DMS114 treated with DMSO at 0.1 percent for 48 hours (cell line): ENCODE data around the gene COLEC11.
"Not testable (repeated sequence)": the region's sequence is repeated elsewhere in the genome, so short reads cannot be mapped to it uniquely, and the experiment has no call there.

Source experiments
- DNase-seq: peaks from one replicate; lab custom pipeline; 2025; ENCODE audit not compliant: unreplicated experiment; lab: John Stamatoyannopoulos, UW

Gene COLEC11

DNA sequence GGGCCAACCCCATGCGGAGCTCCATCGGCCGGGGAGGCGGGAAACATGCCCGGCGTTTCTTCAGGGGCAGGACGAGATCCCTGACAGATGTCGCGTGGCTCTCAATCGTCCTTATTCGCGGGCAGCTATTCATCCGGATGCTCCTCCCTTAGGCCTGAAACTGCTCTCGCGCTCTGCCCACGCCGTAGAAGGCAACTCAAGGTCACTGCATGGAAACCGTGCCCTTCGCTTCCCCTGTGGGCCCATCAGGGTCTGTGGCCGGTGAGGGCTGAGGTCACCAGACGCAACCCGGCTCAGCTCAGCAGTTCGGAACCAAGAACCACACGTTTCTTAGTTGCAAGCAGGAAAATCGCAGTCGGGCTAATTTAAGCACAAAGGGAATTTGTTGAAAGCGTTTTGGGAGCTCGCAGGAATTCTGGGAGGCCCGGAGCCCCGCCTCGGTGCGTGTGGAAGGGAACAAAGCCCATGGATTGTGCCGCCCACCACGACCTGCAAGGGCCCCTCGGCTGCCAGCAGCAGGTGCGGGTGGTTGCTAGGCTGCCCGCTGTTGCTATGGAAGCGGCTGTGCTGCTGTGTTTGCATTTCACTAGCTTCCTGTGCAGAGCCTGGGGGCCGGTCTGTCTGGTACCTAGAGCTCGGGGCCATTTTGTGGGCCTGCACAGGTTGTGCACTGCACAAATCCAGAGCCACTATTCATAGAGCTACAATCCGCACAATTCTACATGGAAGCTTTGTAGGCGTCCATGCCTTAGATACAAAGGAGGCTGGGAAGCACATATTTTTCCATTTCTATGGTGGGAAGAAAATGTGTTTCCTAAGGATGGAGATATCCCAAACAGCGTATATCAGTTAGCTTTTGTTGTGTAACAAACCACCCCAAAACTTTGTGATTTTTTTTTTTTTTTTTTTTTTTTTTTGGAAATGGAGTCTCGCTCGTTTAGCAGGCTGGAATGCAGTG, 57.1 kb downstream of the COLEC11 start:
- no peak for DNase-seq

- no peak for DNase-seq
Measured at GRCh38 chr2:3652896-3653625, 58.1 kb downstream of the COLEC11 start.

GRCh38 chr2:3654011-3654410, 59.1 kb downstream of the COLEC11 start:
- DNase-seq = no peak

DNA sequence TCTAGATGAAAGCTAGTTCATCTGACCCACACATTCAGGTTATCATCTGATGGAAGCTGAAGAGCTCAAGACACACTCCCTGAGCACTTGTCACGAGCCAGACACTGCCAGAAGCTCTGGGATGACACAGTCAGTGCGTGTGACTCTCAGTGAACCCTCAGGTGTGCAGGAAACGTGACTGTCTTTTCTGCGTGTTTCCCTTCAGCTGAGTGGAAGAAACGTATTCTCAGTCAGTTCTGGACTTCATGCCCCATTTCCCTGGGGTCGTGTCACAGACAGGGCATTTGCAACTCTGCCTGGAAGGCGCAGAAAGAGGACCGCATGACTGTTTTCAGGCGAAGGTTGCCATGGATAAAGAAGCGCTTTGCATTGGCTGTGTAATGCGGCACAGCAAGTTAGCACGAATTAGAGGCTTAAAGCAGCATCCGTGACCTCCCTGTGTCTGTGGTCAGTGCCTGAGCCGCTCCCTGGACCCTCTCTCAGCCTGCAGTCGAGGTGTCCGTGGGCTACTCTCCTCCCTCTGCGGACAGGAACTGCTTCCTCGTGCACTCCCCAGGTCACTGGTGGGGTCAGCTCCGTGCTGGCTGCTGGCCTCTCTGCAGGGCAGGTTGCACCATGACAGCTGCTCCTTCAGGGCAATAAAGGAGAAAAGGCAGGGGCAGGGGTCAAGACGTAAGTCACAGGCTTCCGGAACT, 59.8 kb downstream of the COLEC11 start:
- DNase-seq = no peak

DNA sequence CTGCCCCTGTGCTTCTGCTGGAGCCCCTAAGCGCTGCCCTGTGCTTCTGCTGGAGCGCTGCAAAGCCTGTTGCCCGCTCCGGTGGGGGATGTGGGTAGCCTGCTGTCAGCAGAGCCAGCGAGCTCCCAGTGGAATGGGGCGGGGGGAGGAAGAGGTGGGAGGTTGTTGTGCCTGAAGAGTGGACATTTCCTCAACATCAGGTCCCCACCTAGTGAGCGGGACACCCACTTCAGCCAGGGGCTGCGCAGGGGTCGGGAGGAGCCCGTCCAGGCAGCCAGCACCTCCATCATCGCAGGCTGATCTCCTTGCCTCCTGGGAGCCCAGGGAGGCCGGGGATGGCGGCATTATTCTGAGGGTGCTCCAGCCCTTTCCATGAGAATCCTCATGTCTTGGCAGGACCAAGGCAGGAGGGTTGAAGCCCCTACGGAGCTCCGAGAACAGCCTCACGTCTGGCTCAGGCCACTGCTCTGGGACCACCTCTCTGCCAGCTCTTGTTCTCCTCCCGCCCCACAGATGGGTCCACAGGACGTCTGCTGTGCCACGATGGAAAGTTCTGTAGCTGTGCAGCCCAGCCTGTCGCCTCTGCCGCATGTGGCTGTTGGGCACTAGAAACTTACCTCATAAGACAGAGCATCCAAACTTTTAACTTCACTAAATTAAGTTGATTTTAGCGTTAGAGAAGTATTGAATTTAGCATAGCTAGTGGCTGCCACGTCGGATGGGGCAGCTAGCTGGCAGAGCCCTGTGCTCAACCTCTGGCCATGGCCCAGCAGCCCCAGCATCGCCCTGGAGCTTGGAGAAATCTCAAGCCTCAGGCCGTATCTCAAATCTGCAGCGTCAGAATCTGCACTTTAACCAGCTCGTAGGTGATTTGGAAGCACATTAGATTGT, 61.2 kb downstream of the COLEC11 start:
- no peak for DNase-seq

- DNase-seq = no peak
Measured at GRCh38 chr2:3656762-3657721, 62.1 kb downstream of the COLEC11 start.

DNA sequence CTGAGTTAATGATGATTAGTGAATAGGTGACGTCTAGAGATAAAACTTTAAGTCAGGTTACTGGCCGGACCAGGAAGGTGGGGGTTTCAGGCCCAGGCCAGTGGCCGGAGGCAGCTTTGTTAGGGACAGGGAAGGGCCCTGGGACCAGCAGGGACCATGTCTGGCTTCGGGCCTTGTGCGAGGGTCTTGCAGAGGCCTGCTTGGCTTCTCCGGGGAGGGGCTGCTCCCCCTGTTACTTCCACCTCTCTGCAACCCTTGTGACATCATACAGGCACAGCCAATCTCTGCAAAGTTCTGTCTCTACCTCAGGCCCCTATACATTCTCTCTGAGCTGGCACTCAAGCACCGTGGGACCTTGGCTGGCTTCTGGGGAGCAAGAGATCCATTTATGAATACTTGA, 63.0 kb downstream of the COLEC11 start, which contains the start of gene ALLC:
TSS of gene ALLC (plus strand) at position 320 of the 400 bp plus-strand sequence. CDS start 12,958 bp downstream, outside the sequence.
- no peak for DNase-seq

DNA sequence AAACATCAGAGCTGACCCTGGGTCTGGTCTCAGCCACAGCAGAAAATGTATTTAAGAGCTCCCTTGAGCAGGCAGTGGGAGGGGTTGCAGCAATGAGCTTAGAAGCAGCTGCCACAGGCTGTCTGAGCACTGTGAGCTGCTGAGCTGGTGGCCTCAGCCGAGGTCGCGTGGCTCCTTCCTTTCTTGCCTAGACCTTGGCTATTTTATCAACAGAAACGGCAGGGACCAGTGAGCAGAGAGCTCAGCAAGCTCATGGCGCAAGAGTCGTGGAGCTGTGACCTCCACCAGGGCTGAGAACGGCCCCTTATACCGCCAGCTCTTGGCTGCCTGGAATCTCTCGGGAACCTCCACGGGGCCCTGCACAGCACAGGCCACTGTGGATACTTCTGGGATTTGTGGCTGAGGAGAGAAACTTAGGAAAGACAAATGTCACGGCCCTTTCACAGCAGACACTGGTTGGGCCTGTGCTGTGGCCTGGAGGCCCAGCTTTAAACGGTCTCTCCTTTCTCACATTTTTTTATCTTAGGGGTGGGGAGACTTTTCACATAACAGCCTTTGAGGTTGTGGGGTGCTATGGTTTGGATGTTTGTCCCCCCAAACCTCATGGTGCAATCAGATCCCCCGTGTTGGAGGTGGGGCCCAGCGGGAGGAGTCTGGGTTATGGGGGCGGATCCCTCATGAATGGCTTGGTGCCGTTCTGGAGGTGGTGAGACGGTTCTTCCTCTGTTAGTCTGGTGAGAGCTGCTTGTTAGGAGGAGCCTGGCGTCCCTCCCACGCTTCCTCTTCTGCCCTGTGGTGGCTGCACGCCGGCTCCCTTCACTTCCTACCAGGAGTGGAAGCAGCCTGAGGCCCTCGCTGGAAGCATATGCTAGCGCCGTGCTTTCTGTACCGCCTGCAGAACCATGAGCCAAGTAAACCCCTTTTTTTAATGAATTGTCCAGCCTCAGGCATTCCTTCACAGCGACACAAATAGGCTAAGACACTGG, 64.8 kb downstream of the COLEC11 start:
- DNase-seq = no peak

DNA sequence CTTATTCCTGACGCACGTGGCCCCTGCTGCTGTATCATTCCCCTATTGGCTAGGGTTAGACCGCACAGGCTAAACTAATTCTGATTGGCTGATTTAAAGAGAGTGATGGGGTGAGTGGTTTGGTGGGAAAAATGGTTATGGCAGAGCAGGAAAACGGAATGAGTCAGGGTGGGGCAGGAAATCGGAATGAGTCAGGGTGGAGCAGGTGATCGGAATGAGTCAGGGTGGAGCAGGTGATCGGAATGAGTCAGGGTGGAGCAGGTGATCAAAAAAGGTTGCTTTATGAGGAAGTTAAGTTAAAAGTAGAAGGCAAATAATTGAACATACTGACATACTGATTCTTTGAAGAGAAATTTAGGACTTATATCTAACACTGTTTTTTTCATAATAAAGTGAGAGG, 65.7 kb downstream of the COLEC11 start:
- not testable (repeated sequence) for DNase-seq

DNA sequence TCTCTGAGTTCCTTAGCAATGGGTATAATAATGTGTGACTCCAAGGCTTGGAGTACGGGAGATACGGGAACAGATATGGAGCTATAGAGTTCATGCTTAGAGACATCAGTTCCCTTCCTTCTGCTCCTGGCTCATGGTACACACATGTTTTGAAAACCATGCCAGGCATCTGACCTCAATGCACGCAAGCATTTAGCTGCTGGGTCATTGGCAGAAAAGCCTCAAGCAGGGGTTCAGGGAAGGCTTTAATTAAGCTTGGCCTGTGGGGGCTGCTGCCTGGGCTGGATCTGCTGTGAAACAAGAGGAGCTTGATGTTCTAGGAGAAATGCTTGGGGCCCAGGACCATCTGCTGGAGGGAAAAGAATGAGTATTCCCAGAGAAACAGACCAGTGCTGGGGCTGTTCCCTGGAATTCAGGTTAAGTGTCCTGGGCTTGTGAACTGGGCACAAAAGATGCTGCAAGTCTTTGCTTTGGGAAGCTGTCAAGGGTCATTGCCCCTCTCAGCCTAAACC, 66.3 kb downstream of the COLEC11 start:
- DNase-seq = no peak

GRCh38 chr2:3662239-3662638, 67.3 kb downstream of the COLEC11 start:
- no peak for DNase-seq

DNA sequence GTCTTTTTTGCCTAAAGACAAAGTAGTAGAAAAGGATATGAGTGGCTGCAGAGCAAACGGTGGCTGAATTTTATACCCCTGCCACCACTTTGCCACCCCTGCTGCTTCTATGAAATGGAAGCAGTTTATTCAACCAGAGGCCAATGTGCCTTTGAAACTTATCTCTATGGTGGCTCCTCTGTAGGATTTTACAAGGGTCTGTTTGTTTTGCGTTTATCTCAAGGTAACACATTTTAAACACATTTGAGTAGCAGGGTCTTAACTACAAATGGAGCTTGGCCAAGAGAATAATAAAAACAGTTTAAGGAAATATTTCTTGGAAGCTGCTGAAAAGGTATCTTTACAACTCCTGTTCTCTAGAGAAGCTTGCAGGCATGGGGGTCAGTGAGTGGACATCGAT, 69.2 kb downstream of the COLEC11 start:
- no peak for DNase-seq

- DNase-seq = no peak
Measured at GRCh38 chr2:3664925-3665324, 70.0 kb downstream of the COLEC11 start.

DNA sequence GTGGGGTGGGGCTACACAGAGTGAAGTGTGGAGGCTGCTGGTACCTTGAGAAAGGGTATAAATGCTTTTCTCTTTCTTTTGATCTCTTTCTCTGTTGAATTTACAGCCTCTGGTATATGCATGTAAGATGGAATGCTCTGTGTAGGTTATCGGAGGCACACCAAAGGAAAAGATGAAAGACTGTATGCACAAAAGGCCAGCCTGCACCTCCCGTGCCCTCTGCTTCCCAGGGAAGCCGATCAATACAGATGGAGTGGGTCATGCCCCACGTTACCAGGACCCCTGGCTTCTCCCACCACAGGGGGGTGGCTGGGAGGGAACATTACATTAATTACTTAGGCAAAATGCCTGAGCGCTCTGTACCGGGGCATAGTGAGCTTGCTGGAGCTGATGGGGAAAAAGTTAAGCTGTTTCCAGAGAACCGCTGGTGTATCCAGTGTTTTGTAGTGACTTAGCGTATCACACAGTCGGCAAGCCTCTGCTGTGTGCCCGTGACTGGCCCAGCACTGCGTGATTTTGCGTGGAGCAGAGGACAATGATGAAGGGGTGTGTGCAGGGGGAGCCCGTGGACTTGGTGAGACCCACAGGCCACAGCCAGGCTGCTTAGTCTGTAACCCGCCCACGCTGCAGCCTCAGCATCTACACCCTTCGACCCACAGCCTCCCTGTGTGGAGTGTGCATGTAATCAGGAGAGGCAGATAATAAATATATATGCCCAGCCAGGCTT, 71.1 kb downstream of the COLEC11 start:
- no peak for DNase-seq

GRCh38 chr2:3666613-3666975, 71.7 kb downstream of the COLEC11 start:
- DNase-seq = no peak

DNA sequence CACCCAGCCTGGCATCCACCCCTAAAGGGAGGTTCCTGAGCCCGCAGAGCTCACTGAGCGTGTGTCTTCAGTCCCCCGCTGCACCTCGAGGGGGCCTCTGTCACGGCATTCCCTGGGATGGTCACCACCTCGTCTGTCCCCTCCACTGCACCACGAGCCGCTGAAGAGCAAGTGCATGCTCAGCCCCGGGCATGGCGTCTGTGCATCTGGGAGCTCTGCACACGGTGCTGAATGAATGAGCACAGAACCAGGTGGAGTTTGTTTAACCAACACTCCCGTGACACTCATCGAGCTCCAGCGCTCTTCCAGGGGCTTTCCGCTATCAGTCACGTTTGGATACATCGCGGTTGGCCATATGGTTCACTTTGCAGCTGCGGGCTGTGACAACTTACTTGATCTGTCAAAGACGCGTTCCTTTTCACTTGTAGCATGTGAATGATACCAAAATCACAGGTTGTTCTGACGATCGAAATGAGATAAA, 72.3 kb downstream of the COLEC11 start:
- DNase-seq = no peak

DNA sequence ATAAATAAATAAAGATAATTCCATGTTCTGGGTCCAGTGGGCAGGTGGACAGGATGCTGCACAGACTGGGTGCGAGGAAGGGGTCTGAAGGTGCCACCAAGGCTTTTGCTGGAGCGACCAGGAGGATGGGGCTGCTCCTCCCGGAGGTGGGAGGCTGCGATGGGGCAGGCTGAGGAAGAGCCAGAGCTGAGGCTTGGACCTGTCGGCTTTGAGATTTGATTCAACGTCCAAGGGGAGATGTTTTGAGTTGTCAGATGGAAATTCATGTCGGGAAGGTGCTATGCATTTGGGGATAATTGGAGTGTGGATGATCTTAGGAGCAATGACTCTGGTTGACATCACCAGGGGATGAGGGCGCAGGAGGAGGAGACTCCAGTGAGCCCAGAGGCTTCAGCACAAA, 74.7 kb downstream of the COLEC11 start:
- no peak for DNase-seq
